GM23338 (cell line): Measurements from ENCODE around the gene BBLN. TPM values are rescaled to one million over a fixed set of nuclear protein-coding genes. Genes with fewer than 3 reads are reported as not detected.

Experiments used
- ATAC-seq: fragments of 200-7000 bp; cut with Tn5 transposase; 3 replicates; pipeline ENCODE4 v1.9.1; 2020
- DNase-seq: peaks from one replicate; pipeline ENCODE4 v3.0.0-alpha.2; 2015; ENCODE audit warnings: low spot score
- H2AFZ ChIP-seq: fragments of 200-600 bp; sonication (generic); 2 replicates; pipeline ENCODE4 v1.8.0; 2016; ENCODE audit warnings: antibody characterized with exemption, mild to moderate bottlenecking, moderate library complexity
- H3F3A ChIP-seq: fragments of 200-600 bp; sonication (generic); replicated peaks from 2 replicates; pipeline ENCODE4 v1.8.0; 2017; ENCODE audit warnings: antibody characterized with exemption, mixed run types, low read depth
- H3K27ac ChIP-seq: fragments of 200-600 bp; sonication (generic); 2 replicates; pipeline ENCODE4 v1.6.1; 2016; ENCODE audit warnings: low read depth
- H3K27me3 ChIP-seq: fragments of 200-600 bp; sonication (generic); 2 replicates; pipeline ENCODE4 v1.8.0; 2016; ENCODE audit warnings: mild to moderate bottlenecking, mixed run types, moderate library complexity; ENCODE audit not compliant: insufficient read depth
- H3K36me3 ChIP-seq: fragments of 200-600 bp; sonication (generic); 2 replicates; pipeline ENCODE4 v1.8.0; 2016; ENCODE audit warnings: mild to moderate bottlenecking; ENCODE audit not compliant: insufficient read depth
- H3K4me1 ChIP-seq: fragments of 200-600 bp; sonication (generic); 2 replicates; pipeline ENCODE4 v1.8.0; 2016; ENCODE audit warnings: mild to moderate bottlenecking, moderate library complexity; ENCODE audit not compliant: insufficient read depth
- H3K4me2 ChIP-seq: fragments of 200-600 bp; sonication (generic); 2 replicates; pipeline ENCODE4 v1.7.1; 2017; ENCODE audit warnings: mixed run types
- H3K4me3 ChIP-seq: fragments of 200-600 bp; sonication (generic); 2 replicates; pipeline ENCODE4 v1.6.1; 2016; ENCODE audit warnings: mixed run types
- H3K79me2 ChIP-seq: fragments of 200-600 bp; sonication (generic); replicated peaks from 2 replicates; pipeline ENCODE4 v1.8.0; 2017; ENCODE audit warnings: mild to moderate bottlenecking; ENCODE audit not compliant: insufficient read depth
- H3K9me2 ChIP-seq: fragments of 200-600 bp; sonication (generic); 2 replicates; pipeline ENCODE4 v1.8.0; 2017; ENCODE audit not compliant: insufficient read depth
- H4K20me1 ChIP-seq: fragments of 200-600 bp; sonication (generic); replicated peaks from 2 replicates; pipeline ENCODE4 v1.8.0; 2017; ENCODE audit warnings: mild to moderate bottlenecking; ENCODE audit not compliant: insufficient read depth
- H3K27ac Mint-ChIP-seq: 2 replicates; pipeline ENCODE4 v1.8.0; 2020; ENCODE audit warnings: inconsistent platforms, mild to moderate bottlenecking, moderate library complexity, mixed read lengths
- H3K27me3 Mint-ChIP-seq: 3 replicates; pipeline ENCODE4 v1.8.0; 2022; ENCODE audit warnings: low read depth, mild to moderate bottlenecking, moderate library complexity, mixed read lengths, inconsistent platforms; ENCODE audit not compliant: insufficient read depth, poor library complexity
- H3K36me3 Mint-ChIP-seq: 3 replicates; pipeline ENCODE4 v1.8.0; 2021; ENCODE audit warnings: low read depth, mild to moderate bottlenecking, inconsistent platforms, moderate library complexity, mixed read lengths
- H3K4me1 Mint-ChIP-seq: 3 replicates; pipeline ENCODE4 v1.8.0; 2020; ENCODE audit warnings: mild to moderate bottlenecking, inconsistent platforms, mixed read lengths
- H3K4me3 Mint-ChIP-seq: 3 replicates; pipeline ENCODE4 v1.8.0; 2021; ENCODE audit warnings: moderate library complexity, mild to moderate bottlenecking, inconsistent platforms, mixed read lengths
- H3K9me3 Mint-ChIP-seq: 3 replicates; pipeline ENCODE4 v1.8.0; 2020; ENCODE audit warnings: moderate library complexity, mild to moderate bottlenecking, inconsistent platforms, mixed read lengths
- CREB1 ChIP-seq: fragments of 250-450 bp; sonication (Bioruptor Pico); IDR thresholded peaks from 2 replicates; pipeline ENCODE4 v1.5.0; 2020; ENCODE audit warnings: low read depth, mild to moderate bottlenecking, moderate library complexity
- ETS1 ChIP-seq: IDR thresholded peaks from 2 replicates; pipeline ENCODE4 v1.6.1; 2016; ENCODE audit warnings: antibody characterized with exemption
- EZH2 ChIP-seq: fragments of 200-600 bp; sonication (generic); IDR thresholded peaks from one replicate; pipeline ENCODE4 v1.8.0; 2017; ENCODE audit warnings: antibody characterized with exemption, mild to moderate bottlenecking, low read depth; ENCODE audit not compliant: unreplicated experiment
- EZH2phosphoT487 ChIP-seq: fragments of 200-600 bp; sonication (generic); IDR thresholded peaks from one replicate; pipeline ENCODE4 v1.8.1; 2018; ENCODE audit warnings: antibody characterized with exemption; ENCODE audit not compliant: unreplicated experiment
- JUNB ChIP-seq: IDR thresholded peaks from one replicate; pipeline ENCODE4 v1.6.1; 2016; ENCODE audit warnings: antibody characterized with exemption; ENCODE audit not compliant: unreplicated experiment
- NANOG ChIP-seq: IDR thresholded peaks from 2 replicates; pipeline ENCODE4 v1.6.1; 2016; ENCODE audit warnings: antibody characterized with exemption, borderline replicate concordance
- POLR2AphosphoS5 ChIP-seq: IDR thresholded peaks from 2 replicates; pipeline ENCODE4 v1.6.1; 2016; ENCODE audit warnings: antibody characterized with exemption, low read depth
- STAT1 ChIP-seq: IDR thresholded peaks from one replicate; pipeline ENCODE4 v1.6.1; 2016; ENCODE audit warnings: antibody characterized with exemption; ENCODE audit not compliant: unreplicated experiment
- ZNF331 ChIP-seq: fragments of 250-450 bp; sonication (Bioruptor Pico); IDR thresholded peaks from 2 replicates; pipeline ENCODE4 v1.5.0; 2020; ENCODE audit warnings: low read depth, mild to moderate bottlenecking, moderate library complexity
- ZNF462 ChIP-seq: fragments of 250-450 bp; sonication (Bioruptor Pico); IDR thresholded peaks from 2 replicates; pipeline ENCODE4 v1.5.0; 2020; ENCODE audit warnings: mild to moderate bottlenecking, moderate library complexity
- polyA plus RNA-seq: library from polyadenylated mRNA; unstranded; fragments of >200 nt; fragmentation: Nextera tagmentation; extraction: Ambion mirVana; gene quantifications from 2 replicates; pipeline ENCODE4 v1.2.1, GENCODE V29; 2016
- total RNA-seq: library from RNA; depleted of rRNA; stranded (reverse); fragments of >200 nt; shearing (Covaris generic); gene quantifications from 2 replicates; pipeline ENCODE4 v1.2.3, GENCODE V29; 2014
- TF ChIP-seq, protein P1 (sequence below), 2 experiments: fragments of 200-600 bp in 1 of 2; sonication (generic) in 1 of 2; conservative IDR thresholded peaks; 2 replicates each; pipeline versions ENCODE4 v1.5.1 to v1.6.1; 2016 to 2017; ENCODE audit warnings: antibody characterized with exemption in 2 of 2, low read depth in 2 of 2, mild to moderate bottlenecking in 2 of 2, moderate library complexity in 1 of 2

BBLN gene
- total and polyA plus RNA-seq, 2 experiments from 2014 or later: 171 to 246 TPM

GRCh38 chr9:128144239-128145181 is 15.6 kb upstream of the BBLN start:
- Histone ChIP-seq H3K4me3 (no peak overlapping the region), H3K9me2 (no peaks in the 10 kb centered on the region), H3F3A (no peaks in the 10 kb centered on the region), H4K20me1 (no peaks in the 10 kb centered on the region), H3K27me3 (no peaks in the 10 kb centered on the region), H3K27ac (no peak overlapping the region), H3K4me2 (no peak overlapping the region), H3K79me2 (no peaks in the 10 kb centered on the region), H3K36me3 (no peaks in the 10 kb centered on the region), H2AFZ (no peak overlapping the region), H3K4me1 (no peaks in the 10 kb centered on the region)
- Mint-ChIP-seq H3K36me3 (no peaks in the 10 kb centered on the region), H3K4me3 (no peak overlapping the region), H3K9me3 (no peaks in the 10 kb centered on the region), H3K27me3 (peaks cover 8% of the 10 kb centered on the region), H3K27ac (no peak overlapping the region), H3K4me1 (no peaks in the 10 kb centered on the region; the same call in 2 of the 3 replicates)
- ATAC-seq: no peak
- no peak for TF ChIP-seq ZNF331 (CRISPR knock-in tag)
- DNase-seq: no peak

- TF ChIP-seq EZH2: no peak
- TF ChIP-seq ETS1: no peak
- TF ChIP-seq STAT1: no peak
- TF ChIP-seq JUNB: no peak
- TF ChIP-seq CREB1: no peak
- no peak for TF ChIP-seq POLR2AphosphoS5
- TF ChIP-seq, protein P1, sequence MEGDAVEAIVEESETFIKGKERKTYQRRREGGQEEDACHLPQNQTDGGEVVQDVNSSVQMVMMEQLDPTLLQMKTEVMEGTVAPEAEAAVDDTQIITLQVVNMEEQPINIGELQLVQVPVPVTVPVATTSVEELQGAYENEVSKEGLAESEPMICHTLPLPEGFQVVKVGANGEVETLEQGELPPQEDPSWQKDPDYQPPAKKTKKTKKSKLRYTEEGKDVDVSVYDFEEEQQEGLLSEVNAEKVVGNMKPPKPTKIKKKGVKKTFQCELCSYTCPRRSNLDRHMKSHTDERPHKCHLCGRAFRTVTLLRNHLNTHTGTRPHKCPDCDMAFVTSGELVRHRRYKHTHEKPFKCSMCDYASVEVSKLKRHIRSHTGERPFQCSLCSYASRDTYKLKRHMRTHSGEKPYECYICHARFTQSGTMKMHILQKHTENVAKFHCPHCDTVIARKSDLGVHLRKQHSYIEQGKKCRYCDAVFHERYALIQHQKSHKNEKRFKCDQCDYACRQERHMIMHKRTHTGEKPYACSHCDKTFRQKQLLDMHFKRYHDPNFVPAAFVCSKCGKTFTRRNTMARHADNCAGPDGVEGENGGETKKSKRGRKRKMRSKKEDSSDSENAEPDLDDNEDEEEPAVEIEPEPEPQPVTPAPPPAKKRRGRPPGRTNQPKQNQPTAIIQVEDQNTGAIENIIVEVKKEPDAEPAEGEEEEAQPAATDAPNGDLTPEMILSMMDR (conservative IDR thresholded peaks at IDR 0.05; ENCODE audit: low read depth in 2 of 2): no peak
- no peak for TF ChIP-seq NANOG
- no peak for TF ChIP-seq ZNF462 (CRISPR knock-in tag)
- no peak for TF ChIP-seq EZH2phosphoT487
- H3K9me3 Mint-ChIP-seq: no peaks in the 10 kb centered on the region
- no peak overlapping the region for H3K27ac Mint-ChIP-seq
- Histone ChIP-seq H3K4me3 (no peak overlapping the region), H3F3A (no peaks in the 10 kb centered on the region), H3K27me3 (no peaks in the 10 kb centered on the region), H3K4me2 (no peak overlapping the region), H3K36me3 (no peaks in the 10 kb centered on the region), H3K79me2 (no peaks in the 10 kb centered on the region), H2AFZ (no peak overlapping the region), H3K9me2 (no peaks in the 10 kb centered on the region), H4K20me1 (no peaks in the 10 kb centered on the region), H3K27ac (no peak overlapping the region), H3K4me1 (peaks cover 3% of the 10 kb centered on the region)
- H3K4me1 Mint-ChIP-seq: peaks cover 5% of the 10 kb centered on the region
- DNase-seq: no peak
- no peaks in the 10 kb centered on the region for H3K36me3 Mint-ChIP-seq
- H3K4me3 Mint-ChIP-seq: no peak overlapping the region
- no peak for ATAC-seq
- H3K27me3 Mint-ChIP-seq: peaks cover 8% of the 10 kb centered on the region
These were observed 14.5 kb upstream of the BBLN start for GRCh38 chr9:128145536-128145935.
